Sigmoid colon (tissue), 7 donors: ENCODE data around the gene MRPL54. TPM values are rescaled to one million over a fixed set of nuclear protein-coding genes. Genes with fewer than 3 reads are reported as not detected.

Experiments
- DNase-seq: peaks from one replicate; pipeline ENCODE4 v3.0.0-alpha.2; 2019
- H3K27ac ChIP-seq, 4 donors: fragments of 200-600 bp; sonication (generic); one replicate each; pipeline ENCODE4 v1.5.1; 2016 to 2019; ENCODE audit warnings: mild to moderate bottlenecking in 1 of 4
- H3K27me3 ChIP-seq, 3 donors: fragments of 200-600 bp; sonication (generic); one replicate each; pipeline ENCODE4 v1.5.1; 2019; ENCODE audit warnings: mild to moderate bottlenecking in 1 of 3
- H3K36me3 ChIP-seq, 4 donors: fragments of 200-600 bp; sonication (generic); one replicate each; pipeline ENCODE4 v1.5.1; 2016 to 2019
- H3K4me1 ChIP-seq, 4 donors: fragments of 200-600 bp; sonication (generic); one replicate each; pipeline ENCODE4 v1.5.1; 2017 to 2019
- H3K4me3 ChIP-seq, 4 donors: fragments of 200-600 bp; sonication (generic); one replicate each; pipeline ENCODE4 v1.5.1; 2017 to 2019; ENCODE audit warnings: mild to moderate bottlenecking in 2 of 4, moderate library complexity in 1 of 4
- H3K9me3 ChIP-seq, 4 donors: fragments of 200-600 bp in 3 of 4; sonication (generic) in 3 of 4; one replicate each; pipeline versions ENCODE4 v1.5.1 to v1.6.1; 2013 to 2019
- EP300 ChIP-seq, 4 donors: sonication (generic); formaldehyde crosslinking; IDR thresholded peaks; one replicate each; pipeline ENCODE4 v1.6.1; 2017; ENCODE audit warnings: antibody characterized with exemption in 4 of 4
- POLR2A ChIP-seq, 2 donors: fragments of 450-650 bp; IDR thresholded peaks; one replicate each; pipeline ENCODE4 v1.6.1; 2016; ENCODE audit warnings: antibody characterized with exemption in 2 of 2, mild to moderate bottlenecking in 2 of 2, moderate library complexity in 2 of 2
- POLR2AphosphoS5 ChIP-seq, 4 donors: sonication (generic); formaldehyde crosslinking; IDR thresholded peaks; one replicate each; pipeline ENCODE4 v1.6.1; 2017; ENCODE audit warnings: antibody characterized with exemption in 4 of 4
- WGBS, 2 donors: extraction: QIAGEN DNeasy Blood & Tissue Kit; methylation state at CpG; one replicate each; pipeline ENCODE4 v1.1.7; 2013; 5-methylcytosine and 5-hydroxymethylcytosine counted together
- intact Hi-C: fragments of 100-400 bp; cut with DNase I; formaldehyde crosslinking; loops from one replicate; pipeline ENCODE4 v1.15.1; 2023
- polyA plus RNA-seq, 3 donors: library from polyadenylated mRNA; stranded (reverse); fragments of 200-250 nt; gene quantifications; one replicate each; pipeline ENCODE4 v1.2.3, GENCODE V29; 2013
- total RNA-seq, 4 donors: library from RNA; depleted of rRNA; stranded (reverse); fragments of >200 nt; gene quantifications; one replicate each; pipeline ENCODE4 v1.1.0, GENCODE V29; 2016
- TF ChIP-seq, protein P1 (sequence below), 4 experiments: fragments of 450-650 bp in 3 of 4; fragments of 200-600 bp in 1 of 4; IDR thresholded peaks; one replicate each; pipeline ENCODE4 v1.5.1; 2016 to 2019; ENCODE audit warnings: antibody characterized with exemption in 4 of 4, mild to moderate bottlenecking in 3 of 4, moderate library complexity in 2 of 4
- donor health status: healthy with polysubstance abuse.
- donor health status: Bipolar disorder and iron deficiency.
- donor health status: healthy.

MRPL54 gene
- total and polyA plus RNA-seq, 7 donors, result 80.6 to 185 (median 105) TPM

DNA sequence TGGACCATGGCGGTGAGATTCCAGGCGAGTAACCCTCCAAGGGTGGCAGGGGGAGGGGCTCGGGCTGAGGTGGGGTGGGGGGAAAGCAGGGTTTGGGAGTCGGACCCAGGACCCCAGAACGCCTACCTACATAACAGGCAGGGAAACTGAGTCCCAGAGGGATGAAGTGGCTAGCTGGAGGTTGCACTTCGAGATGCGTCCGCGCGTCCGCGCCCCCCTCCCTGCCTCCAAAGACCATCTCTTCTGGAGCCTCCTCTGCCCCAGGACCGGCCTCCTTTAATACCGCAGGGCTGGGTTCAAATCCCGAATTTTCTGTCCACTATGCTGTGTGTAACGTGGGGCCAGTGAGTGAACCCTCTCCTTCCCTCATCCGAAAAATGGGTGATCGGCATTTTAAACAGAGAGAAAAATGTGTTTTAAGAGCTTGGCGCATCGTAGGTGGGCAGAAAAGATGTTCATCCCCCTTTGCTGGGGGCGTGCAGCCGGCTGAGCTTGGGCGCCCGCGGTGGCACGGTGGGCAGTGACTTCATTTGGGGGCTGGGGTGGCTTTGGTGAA is 40.5 kb upstream of the MRPL54 start:
- Histone ChIP-seq H3K27ac (no peak overlapping the region), H3K4me1 (peaks cover 0 to 23% (median 19%) of the 10 kb centered on the region in 4 donors), H3K36me3 (no peaks in the 10 kb centered on the region), H3K27me3 (peaks cover 36 to 68% (median 45%) of the 10 kb centered on the region in 3 donors), H3K9me3 (no peaks in the 10 kb centered on the region), H3K4me3 (peak overlapping the region in 3 of 4 donors; percentile 3 to 18 (median 5))
- intact Hi-C loops, result no loop called here
- WGBS, 2 donors, result 1 to 6% methylated on average over 26 of the region's 26 CpGs
- DNase-seq, result no peak
- no peak for TF ChIP-seq EP300 (IDR thresholded peaks at IDR 0.05)
- no peak for TF ChIP-seq POLR2A (IDR thresholded peaks at IDR 0.05)
- TF ChIP-seq POLR2AphosphoS5 (IDR thresholded peaks at IDR 0.05), result no peak
- TF ChIP-seq, protein P1, sequence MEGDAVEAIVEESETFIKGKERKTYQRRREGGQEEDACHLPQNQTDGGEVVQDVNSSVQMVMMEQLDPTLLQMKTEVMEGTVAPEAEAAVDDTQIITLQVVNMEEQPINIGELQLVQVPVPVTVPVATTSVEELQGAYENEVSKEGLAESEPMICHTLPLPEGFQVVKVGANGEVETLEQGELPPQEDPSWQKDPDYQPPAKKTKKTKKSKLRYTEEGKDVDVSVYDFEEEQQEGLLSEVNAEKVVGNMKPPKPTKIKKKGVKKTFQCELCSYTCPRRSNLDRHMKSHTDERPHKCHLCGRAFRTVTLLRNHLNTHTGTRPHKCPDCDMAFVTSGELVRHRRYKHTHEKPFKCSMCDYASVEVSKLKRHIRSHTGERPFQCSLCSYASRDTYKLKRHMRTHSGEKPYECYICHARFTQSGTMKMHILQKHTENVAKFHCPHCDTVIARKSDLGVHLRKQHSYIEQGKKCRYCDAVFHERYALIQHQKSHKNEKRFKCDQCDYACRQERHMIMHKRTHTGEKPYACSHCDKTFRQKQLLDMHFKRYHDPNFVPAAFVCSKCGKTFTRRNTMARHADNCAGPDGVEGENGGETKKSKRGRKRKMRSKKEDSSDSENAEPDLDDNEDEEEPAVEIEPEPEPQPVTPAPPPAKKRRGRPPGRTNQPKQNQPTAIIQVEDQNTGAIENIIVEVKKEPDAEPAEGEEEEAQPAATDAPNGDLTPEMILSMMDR (IDR thresholded peaks at IDR 0.05), result no peak

DNA sequence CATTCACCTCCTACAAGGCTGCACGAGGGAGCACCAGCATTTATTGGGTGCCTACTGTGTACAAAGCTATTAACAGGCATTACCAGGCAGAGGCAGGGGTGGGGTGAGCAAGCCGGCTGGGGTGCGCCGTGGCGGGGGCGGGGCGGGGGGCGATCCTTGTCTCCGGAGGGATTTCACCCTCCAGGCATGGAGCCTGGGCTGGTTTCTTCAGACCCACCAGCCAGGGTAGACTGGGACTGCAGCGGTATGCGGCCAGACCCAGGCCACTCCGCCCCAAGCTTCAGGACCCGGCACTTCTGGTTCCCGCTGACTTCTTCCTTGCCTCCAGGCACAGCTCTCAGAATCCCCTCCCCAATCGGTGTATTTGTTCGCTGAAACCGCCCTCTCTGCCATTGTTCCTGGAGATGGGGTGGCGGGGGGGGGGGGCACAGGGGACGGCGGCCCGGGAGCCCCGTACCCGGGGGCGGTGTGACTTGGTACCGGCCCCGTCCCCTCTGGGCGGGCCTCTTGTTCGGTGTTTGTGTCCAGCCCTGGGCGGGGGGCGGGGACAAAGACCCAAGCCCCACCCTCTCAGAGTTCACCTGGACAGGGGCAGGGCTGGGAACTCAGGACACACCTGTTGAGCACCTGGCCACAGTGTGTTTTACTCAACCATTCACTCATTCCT is 39.9 kb upstream of the MRPL54 start:
- no peaks in the 10 kb centered on the region for H3K36me3 ChIP-seq
- H3K27me3 ChIP-seq, result peaks cover 36 to 68% (median 45%) of the 10 kb centered on the region in 3 donors
- intact Hi-C loops, result no loop called here
- WGBS, 2 donors, result 2 to 9% methylated on average over 30 of the region's 30 CpGs
- H3K27ac ChIP-seq, result no peak overlapping the region
- H3K9me3 ChIP-seq, result no peaks in the 10 kb centered on the region
- peak overlapping the region in 1 of 4 donors; percentile 5 for H3K4me3 ChIP-seq
- TF ChIP-seq EP300 (IDR thresholded peaks at IDR 0.05) (no peak), POLR2A (IDR thresholded peaks at IDR 0.05) (no peak), POLR2AphosphoS5 (IDR thresholded peaks at IDR 0.05) (no peak)
- TF ChIP-seq, protein P1 (IDR thresholded peaks at IDR 0.05), result no peak
- H3K4me1 ChIP-seq, result peaks cover 0 to 23% (median 19%) of the 10 kb centered on the region in 4 donors
- no peak for DNase-seq

DNA sequence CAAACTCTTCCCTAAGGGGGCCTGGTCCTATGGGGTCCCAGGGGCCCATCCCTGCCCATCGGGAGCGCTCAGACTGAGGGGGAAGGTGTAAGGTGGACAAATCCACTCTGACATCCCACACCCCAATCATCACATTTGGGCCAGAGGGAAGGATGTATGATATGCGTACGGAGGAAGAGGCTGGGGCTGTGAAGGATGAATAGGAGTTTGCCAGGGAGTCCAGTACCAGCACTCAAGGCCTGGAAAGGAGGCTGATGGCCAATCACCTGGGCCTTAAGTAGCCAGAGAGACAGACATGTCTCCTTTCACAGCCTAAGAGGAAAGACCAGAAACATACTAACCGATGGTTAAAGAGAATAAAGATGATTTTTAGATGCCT is 39.4 kb upstream of the MRPL54 start:
- no peak overlapping the region for H3K27ac ChIP-seq
- TF ChIP-seq POLR2AphosphoS5 (IDR thresholded peaks at IDR 0.05) (no peak), POLR2A (IDR thresholded peaks at IDR 0.05) (no peak), EP300 (IDR thresholded peaks at IDR 0.05) (no peak)
- TF ChIP-seq, protein P1 (IDR thresholded peaks at IDR 0.05), result no peak
- no peaks in the 10 kb centered on the region for H3K9me3 ChIP-seq
- WGBS, 2 donors, result 85 to 87% methylated on average over 5 of the region's 5 CpGs
- H3K4me1 ChIP-seq, result peaks cover 0 to 23% (median 19%) of the 10 kb centered on the region in 4 donors
- no peak for DNase-seq
- intact Hi-C loops, result no loop called here
- H3K36me3 ChIP-seq, result no peaks in the 10 kb centered on the region
- no peak overlapping the region for H3K4me3 ChIP-seq
- H3K27me3 ChIP-seq, result peaks cover 36 to 68% (median 45%) of the 10 kb centered on the region in 3 donors

DNA sequence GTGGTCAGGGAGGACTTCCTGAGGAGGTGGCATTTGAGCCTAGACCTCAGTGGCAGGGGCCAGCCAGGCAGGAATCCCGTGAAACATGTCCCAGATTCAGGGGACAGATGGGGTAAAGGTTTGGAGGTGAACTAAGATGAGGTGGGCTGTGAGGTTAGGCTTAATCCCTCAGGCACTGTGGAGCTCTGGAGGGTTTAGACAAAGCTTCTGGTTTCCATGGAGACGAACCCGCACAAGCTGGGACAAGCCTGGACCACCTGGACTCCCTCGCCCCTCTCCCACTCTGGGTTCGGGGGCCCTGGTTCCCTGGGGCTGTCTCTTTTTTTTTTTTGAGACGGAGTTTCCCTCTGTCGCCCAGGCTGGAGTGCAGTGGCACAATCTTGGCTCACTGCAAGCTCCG is 38.6 kb upstream of the MRPL54 start:
- peaks cover 0 to 20% (median 18%) of the 10 kb centered on the region in 4 donors for H3K4me1 ChIP-seq

More for the DNA sequence above, 38.6 kb upstream of the MRPL54 start:
- TF ChIP-seq POLR2AphosphoS5 (IDR thresholded peaks at IDR 0.05) (no peak), POLR2A (IDR thresholded peaks at IDR 0.05) (no peak), EP300 (IDR thresholded peaks at IDR 0.05) (no peak)
- TF ChIP-seq, protein P1 (IDR thresholded peaks at IDR 0.05), result no peak
- WGBS, 2 donors, result 57 to 58% methylated on average over 8 of the region's 8 CpGs
- Histone ChIP-seq H3K36me3 (no peaks in the 10 kb centered on the region), H3K27me3 (peaks cover 36 to 65% (median 45%) of the 10 kb centered on the region in 3 donors), H3K27ac (no peak overlapping the region), H3K9me3 (no peaks in the 10 kb centered on the region), H3K4me3 (no peak overlapping the region)
- intact Hi-C loops, result no loop called here
- no peak for DNase-seq
